Amniotic epithelial cell (primary cell): ENCODE results near the gene ARF1.

Source experiments
- DNase-seq: peaks from one replicate; pipeline ENCODE4 v3.0.0-alpha.2; 2010; ENCODE audit warnings: low read depth

Gene ARF1

DNA sequence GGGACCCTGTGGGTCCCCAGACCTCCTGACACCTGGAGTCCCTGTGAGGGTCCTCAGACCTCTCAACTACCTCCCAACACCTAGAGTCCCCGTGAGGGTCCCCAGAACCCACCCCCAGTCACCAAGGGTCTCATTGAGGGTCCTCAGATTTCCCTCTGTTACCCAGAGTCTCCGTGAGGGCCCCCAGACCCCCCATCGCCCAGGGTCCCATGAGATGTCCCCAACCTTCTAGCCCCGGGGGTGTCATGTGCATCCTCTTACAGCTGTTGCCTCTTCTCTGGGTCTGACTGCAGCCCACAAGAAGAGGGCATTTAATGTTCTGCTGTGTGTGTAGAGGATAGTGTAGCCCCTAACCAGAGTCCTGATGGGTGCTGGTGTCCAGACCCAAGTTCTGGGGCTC is 65.3 kb downstream of the ARF1 start:
- no peak for DNase-seq

DNA sequence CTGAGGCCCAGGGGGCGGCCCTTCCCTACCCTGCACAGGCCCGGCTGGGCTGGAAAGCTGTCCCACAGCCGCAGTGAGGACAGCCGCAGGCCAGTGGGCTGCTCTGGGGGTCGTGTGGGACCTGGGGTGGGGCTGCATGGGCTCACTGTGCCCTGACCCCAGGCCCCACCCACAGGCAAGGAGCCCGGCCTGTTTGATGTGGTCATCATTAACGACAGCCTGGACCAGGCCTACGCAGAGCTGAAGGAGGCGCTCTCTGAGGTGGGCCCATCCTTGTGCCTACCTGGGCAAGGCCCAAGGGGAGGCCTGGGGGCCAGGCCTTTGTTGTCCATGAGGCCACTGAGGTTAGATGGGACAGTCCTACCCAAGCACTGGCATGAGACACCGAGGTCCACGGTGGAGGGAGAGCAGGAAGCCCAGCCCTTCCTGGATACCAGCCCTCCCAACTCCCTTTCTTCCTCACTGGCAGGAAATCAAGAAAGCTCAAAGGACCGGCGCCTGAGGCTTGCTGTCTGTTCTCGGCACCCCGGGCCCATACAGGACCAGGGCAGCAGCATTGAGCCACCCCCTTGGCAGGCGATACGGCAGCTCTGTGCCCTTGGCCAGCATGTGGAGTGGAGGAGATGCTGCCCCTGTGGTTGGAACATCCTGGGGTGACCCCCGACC is 65.8 kb downstream of the ARF1 start:
- DNase-seq: no peak
